Measurements from ENCODE around the gene ATP2C1. TPM values are rescaled to one million over a fixed set of nuclear protein-coding genes. Genes with fewer than 3 reads are reported as not detected.
A peak's percentile ranks its signal among the peaks of the same experiment; 100 is the strongest.

Gene ATP2C1
- polyA plus RNA-seq, 3 donors = 118 to 141 (median 131) TPM

DNA sequence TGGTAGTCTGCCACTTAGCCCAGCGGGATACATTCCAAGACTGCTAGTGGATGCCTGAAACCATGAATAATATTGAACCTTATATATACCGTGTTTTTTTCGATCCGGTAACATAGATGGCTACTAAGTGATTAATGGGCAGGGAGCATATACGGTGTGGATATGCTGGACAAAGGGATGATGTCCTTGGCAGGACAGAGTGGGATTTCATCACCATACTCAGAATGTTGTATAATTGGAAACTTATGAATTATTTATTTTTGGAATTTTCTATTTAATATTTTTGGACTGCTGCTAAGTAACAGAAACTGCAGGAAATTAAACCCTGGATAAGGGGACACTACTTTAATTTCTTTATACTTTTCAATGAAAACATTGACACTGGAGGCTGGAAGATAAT lies 79.5 kb downstream of the ATP2C1 start:
- no peak for DNase-seq

DNA sequence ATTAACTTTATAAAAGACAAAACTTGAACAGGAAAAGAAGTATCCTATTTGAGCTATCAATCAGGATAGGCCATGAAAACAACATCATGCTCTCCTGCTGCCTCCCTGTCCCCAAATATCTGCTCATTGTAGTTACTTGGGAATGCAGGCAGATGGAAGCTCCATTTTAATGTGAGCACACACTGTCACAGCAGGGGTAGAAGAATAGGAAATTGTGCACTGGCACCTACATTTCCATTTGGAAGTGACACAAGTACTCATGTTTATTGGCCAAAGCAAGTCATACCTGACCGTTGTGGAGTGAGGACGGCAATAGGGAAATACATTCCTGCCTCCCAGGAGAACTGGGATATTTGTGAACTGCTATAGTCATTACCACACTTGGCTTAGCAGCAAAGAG lies 80.3 kb downstream of the ATP2C1 start:
- no peak for DNase-seq

DNA sequence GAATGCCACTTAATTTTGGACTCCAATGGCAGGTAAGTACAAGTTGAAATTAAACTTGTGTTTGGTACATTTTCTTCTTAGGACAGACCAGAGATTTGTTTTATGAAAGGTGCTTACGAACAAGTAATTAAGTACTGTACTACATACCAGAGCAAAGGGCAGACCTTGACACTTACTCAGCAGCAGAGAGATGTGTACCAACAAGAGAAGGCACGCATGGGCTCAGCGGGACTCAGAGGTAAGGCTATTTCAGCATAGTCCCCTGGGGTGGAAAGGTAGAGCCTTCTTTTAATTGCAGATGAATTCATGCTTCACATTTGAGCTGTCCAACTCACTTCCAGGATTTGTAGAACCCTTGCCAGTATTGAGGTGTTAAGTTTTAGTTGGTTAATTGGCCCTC lies 81.4 kb downstream of the ATP2C1 start:
- DNase-seq = no peak

DNA sequence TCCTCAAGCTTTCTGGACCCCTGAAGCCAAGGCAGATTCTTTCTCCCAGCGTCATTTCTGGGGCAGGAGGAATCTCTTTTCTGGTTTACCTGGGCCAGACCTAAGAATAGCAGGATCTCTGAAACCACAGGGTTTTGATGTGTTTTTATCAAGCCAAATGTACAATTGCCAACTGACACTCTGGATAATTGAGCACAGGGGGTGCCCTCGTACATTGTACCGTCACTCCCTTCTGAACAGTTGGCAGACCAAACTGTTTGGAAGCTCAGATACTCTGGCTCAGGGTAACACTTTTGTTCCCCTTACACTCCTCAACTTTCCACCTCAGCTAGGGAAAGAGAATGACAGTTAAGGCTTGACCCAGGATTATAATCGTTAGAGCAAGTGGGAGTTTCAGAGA lies 82.8 kb downstream of the ATP2C1 start:
- no peak for DNase-seq

DNA sequence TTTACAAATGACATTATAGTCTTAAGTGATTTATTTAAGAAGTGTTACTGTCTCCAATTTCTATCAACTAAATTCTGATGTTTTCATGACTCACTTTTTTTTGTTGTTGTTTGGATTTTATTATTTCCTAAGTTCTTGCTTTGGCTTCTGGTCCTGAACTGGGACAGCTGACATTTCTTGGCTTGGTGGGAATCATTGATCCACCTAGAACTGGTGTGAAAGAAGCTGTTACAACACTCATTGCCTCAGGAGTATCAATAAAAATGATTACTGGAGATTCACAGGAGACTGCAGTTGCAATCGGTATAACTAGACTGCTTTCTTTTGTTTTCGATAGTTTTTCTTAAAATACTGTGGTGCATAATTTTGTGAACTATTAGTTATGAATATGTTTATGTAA lies 85.2 kb downstream of the ATP2C1 start:
- no peak for DNase-seq

DNA sequence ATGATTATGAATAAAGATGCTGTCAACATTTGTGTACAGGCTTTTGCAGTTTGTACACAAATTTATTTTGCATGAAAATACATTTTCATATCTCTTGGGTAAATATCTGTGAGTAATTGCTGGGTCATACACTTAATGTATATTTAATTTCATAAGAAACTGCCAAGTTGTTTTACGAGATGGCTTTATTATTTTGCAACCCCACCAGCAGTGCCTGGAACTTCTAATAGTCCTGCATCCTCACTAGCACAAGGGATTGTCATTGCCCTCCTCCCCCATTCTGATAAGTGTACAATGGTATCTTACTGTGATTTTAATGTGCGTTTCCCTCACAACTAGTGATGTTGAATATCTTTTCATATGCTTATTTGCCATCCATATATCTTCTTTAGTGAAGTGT lies 87.6 kb downstream of the ATP2C1 start:
- no peak for DNase-seq

DNA sequence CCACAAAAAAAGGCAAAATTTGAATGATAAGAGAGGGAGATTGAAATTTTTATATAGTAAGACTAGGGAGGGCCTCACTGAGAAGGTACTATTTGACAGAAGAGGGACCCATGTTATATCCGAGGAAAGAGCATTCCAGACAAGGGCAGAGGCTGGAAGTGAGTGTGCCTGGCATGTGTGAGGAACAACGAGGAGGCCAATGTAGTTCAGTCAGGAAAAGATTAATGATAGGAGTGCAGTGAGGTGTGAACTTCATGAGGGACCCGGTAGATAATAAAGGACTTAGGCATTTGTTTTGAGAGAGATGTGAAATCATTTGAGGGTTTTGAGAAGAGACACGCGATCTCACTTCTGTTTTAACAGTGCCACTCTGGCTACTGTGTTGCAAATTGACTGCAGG lies 96.4 kb downstream of the ATP2C1 start:
- peak; percentile 2 for DNase-seq

DNA sequence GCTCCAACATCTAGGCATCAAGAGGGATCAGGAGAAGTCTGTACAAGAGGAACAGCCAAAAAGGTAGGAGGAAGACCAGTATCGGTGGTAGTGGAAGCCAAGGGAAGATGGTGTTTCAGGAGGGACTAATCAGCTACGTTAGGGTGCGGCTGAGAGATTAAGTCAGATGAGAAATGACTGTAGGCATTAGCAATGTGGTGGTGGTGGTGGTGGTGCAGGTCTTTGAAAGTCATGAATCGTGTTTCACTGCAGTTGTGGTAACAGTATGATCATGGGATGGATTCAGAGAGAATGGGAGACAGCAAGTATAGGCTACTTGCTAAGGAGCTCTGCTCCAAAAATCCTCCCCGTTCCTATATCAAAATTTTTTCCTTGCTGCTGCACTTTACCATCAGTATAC lies 97.2 kb downstream of the ATP2C1 start:
- DNase-seq = no peak

DNA sequence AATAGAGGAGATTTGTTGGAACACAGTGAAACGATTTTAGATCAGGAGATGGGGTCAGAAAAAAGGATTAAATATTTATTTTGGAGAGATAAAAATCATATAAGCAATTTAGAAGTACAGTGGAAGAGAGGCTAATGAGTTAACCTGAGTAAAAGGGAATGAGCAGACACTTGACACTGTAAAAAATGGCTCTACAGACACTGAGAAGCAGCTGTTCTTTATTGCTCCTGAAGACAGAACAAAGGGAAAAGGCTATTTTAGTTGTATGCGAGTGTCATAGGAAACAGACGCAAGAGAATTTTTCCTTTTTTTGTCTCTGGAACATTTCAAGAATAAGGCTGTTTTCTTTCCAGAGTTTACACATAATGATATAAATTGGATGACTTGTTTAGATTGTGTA lies 98.5 kb downstream of the ATP2C1 start:
- DNase-seq = peak; percentile 17

DNA sequence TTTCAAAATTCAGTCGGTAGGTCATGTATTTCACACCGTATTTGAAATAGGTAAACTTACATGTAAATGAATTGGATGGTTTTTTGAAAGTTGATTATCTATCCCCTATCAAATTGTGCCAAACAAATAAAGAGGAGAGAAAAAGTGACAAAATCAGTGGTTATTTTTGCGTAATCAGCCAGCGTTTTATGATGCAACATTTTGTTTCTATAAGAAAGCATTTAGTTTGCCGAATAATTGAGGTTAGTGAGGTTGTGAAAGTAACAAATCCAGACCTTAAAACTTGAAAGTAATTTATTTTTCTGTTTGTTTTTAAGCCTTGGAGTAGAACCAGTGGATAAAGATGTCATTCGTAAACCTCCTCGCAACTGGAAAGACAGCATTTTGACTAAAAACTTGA lies 103.4 kb downstream of the ATP2C1 start:
- no peak for DNase-seq

DNA sequence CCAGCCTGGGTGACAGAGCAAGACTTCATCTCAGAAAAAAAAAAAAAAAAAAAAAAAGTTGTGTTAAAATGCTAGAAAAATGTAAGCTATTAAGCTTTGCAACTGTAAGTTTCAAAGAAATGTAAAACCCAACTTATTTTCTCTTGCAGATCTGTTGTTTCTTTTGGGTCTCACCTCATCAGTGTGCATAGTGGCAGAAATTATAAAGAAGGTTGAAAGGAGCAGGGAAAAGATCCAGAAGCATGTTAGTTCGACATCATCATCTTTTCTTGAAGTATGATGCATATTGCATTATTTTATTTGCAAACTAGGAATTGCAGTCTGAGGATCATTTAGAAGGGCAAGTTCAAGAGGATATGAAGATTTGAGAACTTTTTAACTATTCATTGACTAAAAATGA lies 107.2 kb downstream of the ATP2C1 start:
- DNase-seq = no peak

DNA sequence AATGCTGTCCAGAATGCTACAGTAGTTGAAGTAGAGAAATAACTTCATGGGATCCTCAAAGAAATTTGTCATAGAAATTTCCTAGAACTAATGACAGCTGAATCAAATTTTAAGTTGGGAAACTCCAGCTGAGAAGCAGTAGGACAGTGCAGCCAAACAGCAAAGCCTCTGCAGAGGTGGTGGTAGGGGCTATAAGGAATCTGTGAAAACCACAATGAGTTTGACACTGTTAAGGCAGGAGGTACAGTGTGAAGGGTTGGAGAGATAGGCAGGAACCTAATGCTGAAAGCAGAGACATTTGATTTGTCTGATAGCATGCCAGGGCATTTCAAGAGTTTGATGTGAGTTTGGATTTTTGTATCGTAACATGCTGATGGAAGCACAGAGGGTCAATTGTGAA lies 110.7 kb downstream of the ATP2C1 start:
- no peak for DNase-seq

DNA sequence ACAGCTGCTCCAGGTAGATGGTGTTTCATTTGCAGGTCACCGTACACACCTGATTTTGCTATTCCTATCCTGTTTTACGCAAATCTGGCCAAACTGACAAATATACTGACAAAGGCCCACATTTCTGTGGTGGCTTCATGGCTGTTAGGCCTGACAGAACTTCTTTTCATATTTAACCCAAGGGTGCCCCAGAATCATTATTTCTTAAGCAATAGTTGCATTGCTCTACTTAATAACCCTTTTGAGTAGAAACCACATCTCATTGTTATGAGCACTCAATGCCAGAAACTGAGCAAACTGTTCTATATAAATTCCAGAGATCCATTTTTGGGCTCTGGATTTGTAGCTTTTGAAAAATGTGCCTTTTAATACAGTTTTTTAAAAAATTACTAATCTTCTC lies 113.4 kb downstream of the ATP2C1 start:
- DNase-seq = no peak

DNA sequence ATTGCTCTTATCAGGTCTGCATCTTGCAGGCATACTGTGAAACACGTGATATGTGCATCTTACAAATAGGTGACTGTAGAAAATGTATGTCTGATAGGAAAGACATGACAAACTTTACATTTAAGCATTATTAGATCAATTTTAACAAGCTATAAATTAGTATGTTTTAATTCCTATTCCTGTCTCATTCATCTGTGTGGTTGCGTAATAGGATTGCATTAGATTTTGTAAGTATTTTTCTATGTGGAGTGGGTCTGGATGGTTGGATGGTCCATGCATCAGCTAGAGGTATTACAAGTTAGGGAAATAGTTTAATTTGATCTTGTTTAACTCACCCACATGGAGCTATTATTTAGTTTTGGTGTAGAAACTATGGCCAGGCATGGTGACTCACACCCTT lies 113.9 kb downstream of the ATP2C1 start:
- DNase-seq = no peak

DNA sequence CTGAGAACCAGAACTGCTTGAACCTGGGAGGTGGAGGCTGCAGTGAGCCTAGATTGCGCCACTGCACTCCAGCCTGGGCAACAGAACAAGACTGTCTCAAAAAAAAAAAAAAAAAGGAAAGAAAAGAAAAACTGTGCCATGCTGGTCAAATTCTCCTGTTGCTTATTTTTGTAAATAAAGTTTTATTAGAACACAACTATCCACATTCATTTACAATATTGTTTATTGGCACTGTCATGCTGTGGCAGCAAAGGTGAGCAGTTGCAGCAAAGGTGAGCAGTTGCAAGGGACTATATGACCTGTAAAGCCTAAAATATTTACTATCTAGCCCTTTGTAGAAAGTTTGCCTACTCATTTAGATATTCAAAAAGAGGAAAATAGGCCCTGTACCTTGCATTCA lies 114.4 kb downstream of the ATP2C1 start:
- DNase-seq = no peak

DNA sequence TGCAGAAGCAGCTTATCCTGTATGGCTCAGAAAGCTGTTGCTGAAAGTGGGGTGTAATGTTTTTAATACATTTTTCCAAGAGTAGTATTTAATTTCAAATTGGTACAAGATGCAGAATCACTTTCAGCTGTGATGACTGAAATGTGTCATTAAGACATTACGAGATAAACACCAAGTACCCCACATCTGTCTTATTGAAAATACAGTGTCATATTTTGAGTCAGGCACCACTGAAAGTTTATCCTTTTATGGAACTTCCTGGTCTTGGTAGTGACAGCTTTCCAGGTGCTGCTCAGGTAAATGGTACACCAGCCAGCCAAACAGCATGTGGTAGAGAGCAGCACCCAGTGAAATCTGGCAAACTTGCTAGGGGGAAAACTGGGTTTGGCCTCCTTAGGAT lies 115.8 kb downstream of the ATP2C1 start:
- no peak for DNase-seq

DNA sequence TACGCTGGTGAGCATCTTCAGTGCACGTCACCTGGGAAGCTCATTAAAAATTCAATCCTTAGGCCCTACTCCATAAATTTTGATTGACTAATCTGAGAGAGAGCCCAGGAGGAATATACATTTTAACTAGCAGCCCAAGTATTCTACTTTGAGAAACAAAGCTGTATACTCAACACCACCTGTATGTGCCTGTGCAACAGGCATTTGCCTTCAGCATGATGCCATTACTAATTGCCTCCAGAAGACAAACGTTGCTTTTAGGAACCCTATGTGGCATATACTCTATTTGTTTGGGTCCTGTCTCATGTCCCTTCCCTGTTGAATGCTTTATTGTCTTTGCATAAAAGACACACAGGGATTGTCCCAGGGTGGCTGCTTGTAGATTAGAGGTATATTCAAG lies 125.1 kb downstream of the ATP2C1 start:
- no peak for DNase-seq

DNA sequence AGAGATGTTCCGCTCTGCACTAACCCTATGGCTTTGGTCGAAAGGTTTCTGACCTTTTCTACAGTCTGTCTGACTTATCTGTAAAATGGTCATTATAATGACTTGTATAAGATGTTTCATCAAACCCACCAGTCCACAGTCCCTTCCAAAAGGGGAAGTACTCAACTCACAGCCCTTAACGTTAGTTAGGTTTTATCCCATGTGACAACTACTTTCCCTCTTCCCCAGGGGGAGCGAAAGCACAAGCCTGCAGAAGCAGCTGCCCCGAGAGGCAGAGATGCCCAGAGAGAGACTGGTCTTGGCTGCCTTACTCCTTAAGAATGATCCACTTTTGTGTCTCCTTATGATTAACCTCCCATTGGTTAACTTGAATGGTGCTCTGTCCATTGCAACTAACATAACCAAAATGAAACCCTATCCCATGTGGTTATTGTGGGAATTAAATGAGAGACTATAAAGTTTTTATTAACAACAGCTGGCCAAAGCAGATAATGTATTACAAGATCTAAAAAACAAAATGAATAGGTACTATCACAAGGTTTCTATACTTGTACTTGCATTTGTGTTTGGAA lies 126.3 kb downstream of the ATP2C1 start:
- no peak for DNase-seq

DNA sequence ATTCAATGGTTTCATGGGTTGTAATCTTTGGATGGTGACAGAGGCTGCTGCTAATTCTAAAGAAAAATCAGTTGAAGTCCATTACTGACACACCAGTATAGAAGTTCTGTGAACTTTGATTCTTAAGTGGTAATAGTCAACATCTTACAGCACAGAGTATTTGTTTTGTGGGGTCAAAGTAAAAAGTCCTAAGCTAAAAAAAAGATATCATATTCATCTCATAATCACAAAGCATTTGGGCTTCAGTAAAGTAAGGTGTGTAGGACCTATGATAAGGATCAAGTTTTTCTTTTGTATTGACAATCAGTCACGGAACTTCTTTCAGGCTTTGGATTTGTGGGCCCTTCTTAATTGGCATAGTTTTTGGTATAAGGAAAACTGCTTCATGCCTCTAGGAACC lies 131.7 kb downstream of the ATP2C1 start:
- no peak for DNase-seq

DNA sequence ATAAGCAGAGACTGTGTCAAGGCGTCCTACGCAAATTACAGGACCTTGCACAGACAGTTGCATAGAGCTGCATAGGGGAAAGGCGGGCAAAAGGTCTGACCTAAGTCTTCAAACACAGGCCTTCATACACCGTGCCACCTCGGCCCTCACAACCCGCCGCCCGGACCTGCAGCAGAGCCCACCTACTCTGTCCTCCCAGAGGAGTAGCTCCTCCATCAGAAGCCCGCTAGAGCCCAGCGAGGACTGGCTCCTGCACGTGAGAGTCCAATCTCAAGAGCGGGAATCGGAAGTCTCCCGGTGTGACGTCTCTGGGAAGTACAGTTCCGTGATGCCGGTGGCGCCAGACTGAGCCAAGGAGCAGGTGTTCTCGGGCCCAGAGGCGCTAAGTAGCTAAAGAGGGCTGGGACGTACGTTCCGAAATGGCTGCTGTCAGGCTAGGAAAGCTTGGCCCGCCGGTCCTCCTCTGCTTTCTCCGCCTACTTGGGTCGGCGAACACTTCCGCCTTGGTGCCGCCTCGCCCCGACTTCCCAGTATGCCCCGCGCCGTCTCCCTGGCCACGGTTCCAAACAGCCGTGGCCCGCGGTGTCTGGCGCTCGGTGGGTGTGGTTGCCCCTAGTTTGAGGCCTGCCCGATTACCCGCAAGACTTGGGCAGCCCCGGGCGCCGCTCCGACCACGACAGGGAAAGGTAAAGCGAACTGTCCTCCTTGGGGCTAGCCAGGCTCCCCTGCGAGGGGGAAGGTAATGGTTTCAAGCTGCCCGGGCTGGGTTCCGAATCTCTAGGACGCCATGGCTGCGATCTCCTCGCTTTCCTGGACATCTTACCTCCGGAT lies 132.7 kb downstream of the ATP2C1 start, which contains the start of the genes ASTE1 and NEK11:
Gene ASTE1 (minus strand): TSS at position 505 of the 831 bp plus-strand sequence. CDS start 1,519 bp downstream, outside the sequence.
Gene NEK11 (plus strand): TSS at position 557 of the 831 bp plus-strand sequence. CDS start 2,832 bp downstream, outside the sequence.
- peak; percentile 88 for DNase-seq

DNA sequence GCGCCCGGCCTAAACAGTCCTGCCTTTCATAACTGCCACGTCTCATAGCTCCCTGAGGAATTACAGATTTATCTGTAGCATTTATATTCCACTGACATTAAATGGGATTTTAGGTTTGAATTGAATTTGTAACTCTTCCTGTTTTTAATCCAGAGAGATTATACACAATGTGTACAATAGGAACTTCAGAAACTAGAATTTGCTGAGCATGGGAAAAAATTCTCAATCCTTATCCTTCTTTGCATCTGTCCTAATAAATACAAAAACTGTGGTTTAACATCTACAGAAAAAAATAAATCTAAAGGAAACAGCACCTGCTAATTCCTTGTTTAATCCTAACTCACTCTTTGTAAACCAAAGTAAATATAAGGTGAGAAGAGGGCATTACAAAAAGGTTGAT lies 135.0 kb downstream of the ATP2C1 start:
- DNase-seq = no peak

DNA sequence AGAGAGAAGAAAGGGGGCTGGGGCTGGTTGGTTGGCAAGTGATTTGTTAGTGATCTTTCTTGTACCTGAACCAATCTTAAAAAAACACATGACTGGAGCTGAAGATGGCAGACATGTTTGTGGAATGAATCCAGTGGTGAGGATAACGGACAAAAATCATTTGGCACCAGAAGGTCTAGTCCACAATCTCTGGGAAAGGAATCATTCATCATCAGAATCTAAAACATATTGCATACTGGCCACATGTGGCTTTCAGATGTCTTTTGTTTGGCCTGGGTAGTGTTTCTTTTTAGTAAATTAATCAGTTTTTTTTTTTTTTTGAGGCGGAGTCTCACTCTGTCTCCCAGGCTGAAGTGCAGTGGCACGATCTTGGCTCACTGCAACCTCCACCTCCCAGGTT lies 137.8 kb downstream of the ATP2C1 start:
- no peak for DNase-seq

DNA sequence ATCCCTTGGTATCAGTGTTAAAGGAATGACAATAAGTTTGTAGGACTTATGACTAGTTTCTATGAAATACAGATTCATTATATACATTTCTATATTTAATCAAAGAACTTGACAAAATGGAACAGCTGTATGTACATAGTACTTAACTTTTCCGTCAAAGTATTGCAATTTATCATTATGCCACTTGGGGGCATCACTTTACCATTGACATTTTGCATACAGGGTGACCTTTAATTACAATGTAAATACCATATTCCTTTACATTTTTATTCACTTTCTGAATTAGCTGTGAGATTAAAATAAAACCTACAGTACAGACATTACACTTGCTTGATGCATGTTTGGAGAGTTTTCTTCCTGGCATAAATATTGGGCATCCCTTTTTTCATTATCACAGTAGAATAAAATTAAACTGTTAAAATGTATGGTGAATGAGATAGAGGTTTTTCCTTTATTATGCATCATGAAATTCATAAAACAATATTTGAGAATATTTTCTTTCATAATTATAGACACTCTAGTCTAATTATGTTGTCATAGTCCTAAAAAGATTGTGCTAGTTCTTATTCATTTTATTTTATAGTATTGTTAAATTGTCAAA lies 139.7 kb downstream of the ATP2C1 start:
- peak; percentile 19 for DNase-seq

Data from renal pelvis (tissue), 4 donors.